ENCODE data around the gene SLC35E3.
"Not testable (repeated sequence)": the region's sequence is repeated elsewhere in the genome, so short reads cannot be mapped to it uniquely, and the experiment has no call there.

Gene SLC35E3

DNA sequence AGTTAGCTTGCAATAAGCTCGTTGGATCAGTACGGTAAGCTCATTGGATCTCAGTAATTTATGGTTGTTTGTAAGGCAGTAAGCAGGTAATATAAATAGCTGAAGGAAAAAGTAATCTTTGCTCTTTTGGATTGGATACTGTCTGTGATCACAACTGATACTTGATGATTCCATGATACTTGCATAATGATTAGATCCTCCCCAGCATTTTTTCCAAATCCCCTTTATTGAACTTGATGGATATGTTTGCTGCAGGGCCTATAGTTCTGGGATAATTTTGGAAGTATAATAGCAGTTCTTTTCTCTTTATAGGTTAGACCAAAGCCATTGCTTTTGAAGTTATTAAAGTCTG is 67.2 kb downstream of the SLC35E3 start:
- DNase-seq (ENCODE audit: low spot score) = no peak

DNA sequence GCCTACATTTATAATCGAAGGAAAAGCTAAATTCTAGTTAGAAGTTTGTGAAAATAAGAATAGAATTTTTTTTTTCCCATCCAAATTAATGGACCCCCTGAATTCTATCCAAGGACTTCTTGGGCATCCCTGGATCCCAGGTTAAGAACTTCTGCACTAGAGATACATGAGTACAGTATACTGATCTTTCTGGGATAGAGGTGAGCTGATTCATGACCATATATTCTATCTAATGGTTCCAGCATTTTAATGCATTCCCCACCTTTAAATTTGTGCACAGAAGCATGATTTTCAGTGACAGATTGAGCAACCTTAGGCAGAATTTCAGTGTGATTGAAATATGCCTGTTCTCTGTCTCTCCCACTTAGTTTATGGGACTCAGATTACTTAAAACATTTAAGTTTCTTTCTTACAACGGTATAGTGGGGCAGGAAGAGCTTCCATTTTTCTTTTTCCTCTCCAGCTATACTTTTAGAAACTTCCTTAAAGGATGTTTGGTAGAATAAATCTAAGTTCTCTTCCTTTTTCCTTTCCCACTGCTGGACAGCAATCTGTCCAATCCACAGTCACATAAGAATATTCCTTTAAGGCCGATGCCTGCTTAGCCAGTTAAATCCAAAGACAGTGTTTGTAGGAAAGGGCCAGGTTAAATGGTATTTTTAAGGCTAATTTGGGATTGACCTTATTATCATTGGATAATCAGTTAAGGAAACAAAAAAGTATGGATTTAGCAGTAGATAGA is 68.7 kb downstream of the SLC35E3 start:
- no peak for DNase-seq (ENCODE audit: low spot score)

DNA sequence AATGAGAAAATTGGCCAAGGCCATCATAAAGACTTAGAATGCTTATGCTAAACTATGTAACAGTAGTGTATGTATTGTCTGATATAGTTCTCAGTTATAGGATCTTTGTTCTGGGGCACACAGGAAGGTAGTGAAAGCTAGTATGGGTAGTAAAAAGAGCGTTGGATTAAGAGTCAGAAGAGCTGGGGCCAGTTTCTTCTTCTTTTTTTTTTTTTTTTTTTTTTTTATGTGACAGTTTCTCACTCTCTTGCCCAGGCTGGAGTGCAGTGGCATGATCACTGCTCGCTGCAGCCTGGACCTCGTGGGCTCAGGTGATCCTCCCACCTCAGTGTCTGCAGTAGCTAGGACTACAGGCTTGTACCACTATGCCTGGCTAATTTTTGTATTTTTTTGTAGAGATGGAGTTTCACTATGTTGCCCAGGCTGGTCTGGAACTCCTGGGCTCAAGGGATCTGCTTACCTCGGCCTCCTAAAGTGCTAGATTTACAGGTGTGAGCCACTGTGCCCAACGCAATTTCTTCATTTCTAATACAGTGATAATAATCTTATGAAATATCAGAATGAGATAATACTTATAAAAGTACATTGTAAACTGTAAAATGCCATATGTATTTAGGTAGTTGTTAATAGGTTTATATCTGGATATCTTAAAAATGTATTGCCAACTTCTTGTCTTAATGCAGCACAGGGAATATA is 69.4 kb downstream of the SLC35E3 start:
- DNase-seq (ENCODE audit: low spot score) = no peak

DNA sequence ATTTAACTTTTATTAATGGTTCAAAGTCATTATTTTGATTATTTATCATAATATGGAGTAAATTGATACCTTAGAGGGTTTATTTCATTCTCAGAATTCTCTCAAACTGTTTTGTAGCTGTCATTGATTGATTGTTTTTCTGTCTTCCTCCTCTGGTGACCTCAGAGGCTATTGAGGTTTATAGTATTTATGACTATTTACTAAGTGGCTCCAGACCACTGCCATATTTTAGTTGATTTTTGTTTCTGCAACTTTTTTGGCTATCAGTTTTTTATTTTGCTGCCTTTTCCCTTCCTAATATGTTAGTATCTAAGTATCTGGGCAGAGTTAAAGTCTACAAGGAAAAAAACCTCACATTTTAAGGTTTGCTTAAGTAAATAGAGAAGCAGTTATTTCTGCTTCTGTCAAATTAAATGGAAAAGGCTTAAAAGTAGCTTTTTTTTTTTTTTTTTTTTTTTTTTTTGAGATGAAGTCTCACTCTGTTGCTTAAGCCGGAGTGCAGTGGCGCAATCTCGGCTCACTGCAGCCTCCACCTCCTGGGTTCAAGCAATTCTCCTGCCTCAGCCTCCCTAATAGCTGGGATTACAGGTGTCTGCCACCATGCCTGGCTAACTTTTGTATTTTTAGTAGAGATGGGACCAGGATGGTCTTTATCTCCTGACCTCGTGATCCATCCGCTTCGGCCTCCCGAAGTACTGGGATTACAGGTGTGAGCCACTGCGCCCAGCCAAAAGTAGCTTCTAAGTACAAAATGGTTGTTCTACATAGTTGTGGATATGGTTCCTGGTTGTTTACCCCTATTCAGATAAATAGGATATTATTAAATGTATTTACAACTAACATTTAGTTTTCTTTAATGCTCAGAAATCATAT is 70.2 kb downstream of the SLC35E3 start:
- DNase-seq (ENCODE audit: low spot score) = no peak

DNA sequence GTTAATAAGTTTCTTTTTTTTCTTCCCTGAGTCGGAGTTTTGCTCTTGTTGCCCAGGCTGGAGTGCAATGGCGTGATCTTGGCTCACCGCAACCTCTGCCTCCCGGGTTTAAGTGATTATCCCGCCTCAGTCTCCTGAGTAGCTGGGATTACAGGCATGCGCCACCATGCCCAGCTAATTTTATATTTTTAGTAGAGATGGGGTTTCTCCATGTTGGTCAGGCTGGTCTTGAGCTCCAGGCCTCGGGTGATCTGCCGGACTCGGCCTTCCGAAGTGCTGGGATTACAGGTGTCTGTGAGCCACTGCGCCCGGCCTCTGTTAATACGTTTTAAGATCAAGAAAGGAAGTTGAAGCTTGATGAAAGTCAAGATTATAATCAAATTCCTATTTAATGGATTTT is 73.5 kb downstream of the SLC35E3 start:
- not testable (repeated sequence) for DNase-seq (ENCODE audit: low spot score)

DNA sequence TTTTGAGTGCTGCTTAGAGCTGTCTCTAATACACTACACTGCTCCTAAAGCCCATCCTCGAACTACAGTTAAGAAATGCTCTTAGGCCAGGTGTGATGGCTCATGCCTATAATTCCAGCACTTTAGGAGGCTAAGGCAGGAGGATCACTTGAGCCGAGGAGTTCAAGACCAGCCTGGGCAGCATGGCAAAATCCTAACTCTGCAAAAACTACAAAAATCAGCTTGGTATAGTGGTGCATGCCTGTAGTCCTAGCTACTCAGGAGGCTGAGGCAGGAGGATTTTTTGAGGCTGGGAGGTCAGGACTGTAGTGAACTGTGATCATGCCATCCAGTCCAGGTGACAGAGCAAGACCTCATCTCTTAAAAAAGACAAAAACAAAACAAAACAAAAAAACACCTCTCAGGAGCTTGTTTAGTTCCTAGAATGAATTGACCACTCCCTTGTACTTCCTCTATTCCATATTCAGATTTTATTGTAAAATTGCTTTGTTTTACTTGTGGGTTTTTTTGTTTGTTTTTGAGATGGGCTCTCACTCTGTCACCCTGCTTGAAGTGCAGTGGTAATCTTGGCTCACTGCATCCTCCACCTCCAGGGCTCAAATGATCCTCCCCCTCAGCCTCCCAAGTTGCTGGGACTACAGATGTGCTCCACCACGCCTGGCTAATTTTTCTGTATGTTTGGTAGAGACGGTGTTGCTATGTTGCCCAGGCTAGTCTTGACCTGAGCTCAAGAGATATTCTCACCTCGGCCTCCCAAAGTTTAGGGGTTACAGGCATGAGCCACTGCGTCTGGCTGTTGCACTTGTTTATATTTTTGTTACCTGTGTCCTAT is 75.6 kb downstream of the SLC35E3 start:
- DNase-seq (ENCODE audit: low spot score) = no peak

DNA sequence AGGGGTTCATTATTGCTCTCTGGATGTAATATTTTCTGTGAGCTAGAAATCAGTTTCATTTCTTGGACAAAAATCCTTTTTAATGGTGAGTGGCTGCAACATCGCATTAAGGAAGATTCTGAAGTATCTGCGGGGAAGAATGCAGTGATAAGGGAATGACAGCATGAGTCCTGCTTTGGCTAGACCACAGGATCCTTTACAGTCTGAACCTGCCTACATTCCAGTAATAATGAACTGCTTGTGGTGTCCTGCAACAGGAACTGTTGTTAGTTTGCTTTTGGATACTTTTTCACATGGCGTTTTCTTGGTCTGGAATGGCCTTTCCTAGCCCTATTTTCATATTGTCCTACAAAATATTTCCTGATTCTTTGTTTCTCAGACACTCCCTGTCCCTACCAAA is 77.7 kb downstream of the SLC35E3 start:
- DNase-seq (ENCODE audit: low spot score) = no peak

DNA sequence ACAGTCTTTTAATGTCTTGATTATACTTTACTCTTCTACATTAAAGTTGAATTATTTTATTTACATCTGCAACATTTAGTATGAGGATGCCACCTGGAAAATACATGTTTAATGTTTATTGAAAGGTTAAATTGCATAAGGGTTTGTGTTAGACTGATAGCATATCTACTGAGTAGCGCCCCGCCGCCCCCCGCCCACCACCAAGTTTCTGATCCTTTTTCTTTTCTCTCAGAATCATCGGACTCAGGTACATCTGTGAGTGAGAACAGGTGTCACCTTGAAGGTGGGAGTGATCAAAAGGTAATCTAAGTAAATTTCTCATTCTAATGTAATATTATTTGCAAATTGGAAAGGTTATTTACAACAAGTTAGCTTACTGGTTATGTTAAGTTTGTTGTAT is 78.2 kb downstream of the SLC35E3 start:
- no peak for DNase-seq (ENCODE audit: low spot score)

DNA sequence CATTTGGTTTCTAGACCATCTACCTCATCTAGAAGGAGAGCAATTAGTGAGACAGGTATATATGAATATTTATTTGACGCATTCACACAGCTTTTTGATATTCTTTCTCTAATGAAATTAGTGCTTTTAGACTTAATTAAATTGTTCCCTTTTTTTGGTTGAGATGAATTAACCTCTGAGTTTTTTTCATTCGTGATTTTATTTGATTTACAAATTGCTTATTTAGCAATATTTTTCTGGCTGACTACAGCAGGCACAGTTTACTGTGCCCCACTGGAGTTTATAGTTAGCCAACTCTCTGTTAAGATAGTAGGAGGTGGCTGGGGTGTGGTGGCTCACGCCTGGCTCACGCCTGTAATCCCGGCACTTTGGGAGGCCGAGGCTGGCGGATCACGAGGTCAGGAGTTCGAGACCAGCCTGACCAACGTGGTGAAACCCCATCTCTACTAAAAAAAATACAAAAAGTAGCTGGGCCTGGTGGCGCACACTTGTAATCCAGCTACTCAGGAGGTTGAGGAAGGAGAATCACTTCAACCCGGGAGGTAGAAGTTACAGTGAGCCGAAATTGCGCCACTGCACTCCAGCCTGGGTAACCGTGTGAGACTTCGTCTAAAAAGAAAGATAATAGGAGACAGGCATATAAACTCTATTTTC is 78.7 kb downstream of the SLC35E3 start:
- DNase-seq (ENCODE audit: low spot score) = no peak

DNA sequence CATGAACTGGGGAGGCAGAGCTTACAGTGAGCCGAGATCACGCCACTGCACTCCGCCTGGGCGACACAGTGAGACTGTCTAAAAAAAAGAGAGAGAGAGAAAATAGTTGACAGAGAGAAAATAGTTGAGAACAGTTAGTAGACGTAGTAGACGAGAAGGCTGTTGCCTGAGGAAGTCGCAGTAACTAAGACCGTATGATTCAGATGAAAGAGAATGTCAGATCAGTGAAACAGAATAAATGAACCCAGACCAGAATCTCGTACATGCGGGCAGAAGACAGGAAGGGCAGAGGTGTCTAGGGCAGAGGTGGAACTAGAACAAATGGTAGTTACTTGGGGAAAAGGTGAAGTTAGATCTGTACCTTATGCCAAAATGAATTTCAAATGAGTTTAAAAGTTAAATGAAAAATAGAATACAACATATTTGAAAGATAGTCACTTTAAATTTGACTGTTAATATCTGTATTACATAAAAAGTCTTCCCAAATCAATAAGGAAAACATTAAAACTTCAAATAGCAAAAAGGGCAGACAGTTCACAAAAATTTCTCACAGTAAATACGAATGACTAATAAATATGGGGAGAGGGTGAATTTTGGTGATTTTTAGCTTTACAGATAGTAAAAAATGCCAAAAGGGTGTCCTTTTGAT is 79.7 kb downstream of the SLC35E3 start:
- DNase-seq (ENCODE audit: low spot score) = no peak

DNA sequence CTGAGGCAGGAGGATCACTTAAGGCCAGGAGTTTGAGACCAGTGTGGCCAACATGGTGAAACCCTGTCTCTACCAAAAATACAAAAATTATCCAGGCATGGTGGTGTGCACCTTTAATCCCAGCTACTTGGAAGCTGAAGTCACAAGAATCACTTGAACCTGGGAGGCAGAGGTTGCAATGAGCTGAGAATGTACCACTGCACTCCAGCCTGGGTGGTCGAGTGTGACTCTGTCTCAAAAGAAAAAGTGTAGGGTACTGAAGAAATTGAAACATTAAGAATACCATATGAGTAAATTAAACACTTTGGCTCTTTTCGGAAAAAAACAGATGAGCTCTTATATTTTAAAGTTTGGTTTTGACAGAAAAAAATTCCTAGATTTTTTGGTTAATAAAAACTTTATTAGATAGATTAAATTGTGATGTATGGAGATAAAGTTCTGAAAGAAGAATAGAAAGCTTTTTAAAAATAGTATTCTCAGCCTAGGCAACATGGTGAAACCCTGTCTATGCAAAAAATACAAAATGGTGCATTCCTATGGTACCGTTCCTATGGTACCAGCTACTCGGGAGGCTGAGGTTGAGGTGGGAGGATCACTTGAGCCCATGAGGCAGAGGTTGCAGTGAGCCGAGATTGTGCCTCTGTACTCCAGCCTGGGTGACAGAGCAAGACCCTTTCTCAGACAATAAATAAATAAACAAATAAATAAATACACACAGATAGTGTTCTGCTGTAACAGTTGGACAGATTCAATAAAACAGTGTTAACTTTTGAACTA is 82.1 kb downstream of the SLC35E3 start:
- DNase-seq (ENCODE audit: low spot score) = no peak

DNA sequence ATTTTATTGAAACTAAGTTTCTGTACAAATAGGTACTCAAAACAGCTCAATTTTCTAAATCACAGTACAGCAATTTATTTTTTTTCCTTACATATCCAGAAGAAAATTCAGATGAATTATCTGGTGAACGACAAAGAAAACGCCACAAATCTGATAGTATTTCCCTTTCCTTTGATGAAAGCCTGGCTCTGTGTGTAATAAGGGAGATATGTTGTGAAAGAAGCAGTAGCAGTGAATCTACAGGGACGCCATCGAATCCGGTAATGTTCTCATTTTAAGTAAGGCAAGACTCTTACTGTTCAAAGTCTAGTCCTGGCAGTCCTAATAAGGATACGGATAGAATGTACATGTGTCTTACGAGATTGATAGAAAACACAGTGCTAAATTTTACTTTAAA is 82.7 kb downstream of the SLC35E3 start:
- DNase-seq (ENCODE audit: low spot score) = no peak

All from COLO829 (cell line).